GM10266 (cell line): ENCODE data around the gene CDC5L.

Experiments used
- DNase-seq: peaks from one replicate; pipeline ENCODE4 v3.0.0; 2012; ENCODE audit errors: extremely low spot score
- TF ChIP-seq, protein P1 (sequence below): IDR thresholded peaks from 2 replicates; pipeline ENCODE4 v1.5.1; 2012; ENCODE audit warnings: mild to moderate bottlenecking, low read depth; ENCODE audit not compliant: control insufficient read depth, insufficient read depth; ENCODE audit errors: missing control alignments

The CDC5L gene

GRCh38 chr6:44401138-44401537, 13.6 kb downstream of the CDC5L start:
- no peak for DNase-seq

GRCh38 chr6:44404022-44404714, 16.7 kb downstream of the CDC5L start:
- no peak for DNase-seq
- TF ChIP-seq, protein P1, sequence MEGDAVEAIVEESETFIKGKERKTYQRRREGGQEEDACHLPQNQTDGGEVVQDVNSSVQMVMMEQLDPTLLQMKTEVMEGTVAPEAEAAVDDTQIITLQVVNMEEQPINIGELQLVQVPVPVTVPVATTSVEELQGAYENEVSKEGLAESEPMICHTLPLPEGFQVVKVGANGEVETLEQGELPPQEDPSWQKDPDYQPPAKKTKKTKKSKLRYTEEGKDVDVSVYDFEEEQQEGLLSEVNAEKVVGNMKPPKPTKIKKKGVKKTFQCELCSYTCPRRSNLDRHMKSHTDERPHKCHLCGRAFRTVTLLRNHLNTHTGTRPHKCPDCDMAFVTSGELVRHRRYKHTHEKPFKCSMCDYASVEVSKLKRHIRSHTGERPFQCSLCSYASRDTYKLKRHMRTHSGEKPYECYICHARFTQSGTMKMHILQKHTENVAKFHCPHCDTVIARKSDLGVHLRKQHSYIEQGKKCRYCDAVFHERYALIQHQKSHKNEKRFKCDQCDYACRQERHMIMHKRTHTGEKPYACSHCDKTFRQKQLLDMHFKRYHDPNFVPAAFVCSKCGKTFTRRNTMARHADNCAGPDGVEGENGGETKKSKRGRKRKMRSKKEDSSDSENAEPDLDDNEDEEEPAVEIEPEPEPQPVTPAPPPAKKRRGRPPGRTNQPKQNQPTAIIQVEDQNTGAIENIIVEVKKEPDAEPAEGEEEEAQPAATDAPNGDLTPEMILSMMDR = no peak

More at GRCh38 chr6:44401138-44401537, 13.6 kb downstream of the CDC5L start:
- TF ChIP-seq, protein P1 = no peak

- TF ChIP-seq, protein P1 = no peak
- no peak for DNase-seq
Observed at GRCh38 chr6:44404715-44405099, 17.2 kb downstream of the CDC5L start.

GRCh38 chr6:44407951-44408670, 20.6 kb downstream of the CDC5L start:
- TF ChIP-seq, protein P1 = no peak
- no peak for DNase-seq

DNA sequence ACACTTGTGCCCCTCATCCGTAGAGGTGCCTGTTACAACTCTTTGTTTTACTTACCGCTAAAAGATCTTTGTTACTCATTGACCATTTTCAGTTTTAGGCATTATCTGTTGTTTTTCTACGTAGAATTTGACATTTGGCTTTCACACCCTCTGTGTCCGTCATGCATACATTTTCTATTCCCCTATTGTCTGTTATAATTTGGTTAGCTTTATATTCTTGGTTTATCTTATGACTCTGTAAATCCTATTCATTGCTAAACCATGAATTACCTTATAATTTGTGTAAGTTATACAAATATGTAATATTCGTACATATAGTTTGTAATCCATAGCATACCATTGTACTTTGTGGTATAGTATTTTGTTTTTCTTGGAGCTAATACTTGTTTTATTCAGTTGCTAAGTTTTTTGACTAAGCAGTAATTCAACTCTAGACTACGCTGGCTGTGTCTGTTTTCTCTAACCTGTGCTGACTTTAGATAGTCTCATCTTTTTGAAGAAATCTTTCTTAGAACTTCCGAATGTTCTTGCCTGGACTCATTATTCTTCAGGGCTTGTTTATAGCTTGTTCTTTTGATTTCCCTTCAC, 21.8 kb downstream of the CDC5L start:
- TF ChIP-seq, protein P1 = no peak
- no peak for DNase-seq

DNA sequence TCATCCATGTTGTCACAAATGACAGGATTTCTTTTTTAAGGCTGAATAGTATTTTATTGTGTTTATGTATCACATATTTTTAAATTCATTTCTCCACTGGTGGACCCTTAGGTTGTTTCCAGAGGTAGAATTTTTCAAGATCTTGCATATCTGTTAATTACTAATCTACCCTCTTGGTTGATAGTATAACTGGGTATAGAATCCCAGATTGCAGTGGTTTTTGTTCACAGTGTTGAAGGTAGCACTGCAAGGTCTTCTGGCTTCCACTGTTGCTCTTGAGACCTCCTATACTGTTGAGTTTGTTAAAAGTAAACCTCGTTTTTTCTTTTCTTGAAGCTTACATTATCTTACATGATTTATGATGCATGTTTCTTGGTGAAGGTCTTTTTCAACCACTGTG, 22.9 kb downstream of the CDC5L start:
- DNase-seq = no peak
- TF ChIP-seq, protein P1 = no peak

DNA sequence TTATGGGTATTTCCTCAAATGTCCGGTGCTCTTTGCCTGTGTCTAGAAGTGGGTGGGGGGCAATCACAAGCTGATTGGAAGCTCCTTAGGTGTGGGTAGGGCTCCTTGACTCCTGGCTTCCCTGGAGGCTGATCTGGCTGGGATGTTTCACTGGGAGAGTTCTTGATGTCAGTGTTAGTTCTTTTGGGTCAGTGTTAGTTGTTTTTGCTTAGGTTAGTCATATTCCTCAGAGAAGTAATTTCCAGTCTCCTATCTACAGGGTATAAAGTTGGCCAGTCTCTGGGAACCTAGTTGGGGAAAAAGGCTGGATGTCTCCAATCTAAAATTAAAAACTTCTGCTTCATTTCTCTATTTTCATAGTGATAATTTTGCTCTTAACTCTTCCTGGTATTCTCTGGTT, 23.6 kb downstream of the CDC5L start:
- DNase-seq = no peak
- TF ChIP-seq, protein P1 = no peak
